SHP77 treated with DMSO at 0.1 percent for 48 hours (cell line): Measurements from ENCODE around the gene SSX4.
"Not testable (repeated sequence)": the region's sequence is repeated elsewhere in the genome, so short reads cannot be mapped to it uniquely, and the experiment has no call there.

ENCODE experiments used
- DNase-seq: peaks from one replicate; lab custom pipeline; 2025; lab: John Stamatoyannopoulos, UW

Gene SSX4, protein sequence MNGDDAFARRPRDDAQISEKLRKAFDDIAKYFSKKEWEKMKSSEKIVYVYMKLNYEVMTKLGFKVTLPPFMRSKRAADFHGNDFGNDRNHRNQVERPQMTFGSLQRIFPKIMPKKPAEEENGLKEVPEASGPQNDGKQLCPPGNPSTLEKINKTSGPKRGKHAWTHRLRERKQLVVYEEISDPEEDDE

GRCh38 chrX:48383239-48383638 lies at the start of gene SSX4:
TSS of gene SSX4 (plus strand) at chrX:48383539. CDS start at chrX:48384054, 515 bp downstream.
- not testable (repeated sequence) for DNase-seq

GRCh38 chrX:48346059-48346458 lies 37.3 kb upstream of the SSX4 start:
- DNase-seq, result not testable (repeated sequence)

DNA sequence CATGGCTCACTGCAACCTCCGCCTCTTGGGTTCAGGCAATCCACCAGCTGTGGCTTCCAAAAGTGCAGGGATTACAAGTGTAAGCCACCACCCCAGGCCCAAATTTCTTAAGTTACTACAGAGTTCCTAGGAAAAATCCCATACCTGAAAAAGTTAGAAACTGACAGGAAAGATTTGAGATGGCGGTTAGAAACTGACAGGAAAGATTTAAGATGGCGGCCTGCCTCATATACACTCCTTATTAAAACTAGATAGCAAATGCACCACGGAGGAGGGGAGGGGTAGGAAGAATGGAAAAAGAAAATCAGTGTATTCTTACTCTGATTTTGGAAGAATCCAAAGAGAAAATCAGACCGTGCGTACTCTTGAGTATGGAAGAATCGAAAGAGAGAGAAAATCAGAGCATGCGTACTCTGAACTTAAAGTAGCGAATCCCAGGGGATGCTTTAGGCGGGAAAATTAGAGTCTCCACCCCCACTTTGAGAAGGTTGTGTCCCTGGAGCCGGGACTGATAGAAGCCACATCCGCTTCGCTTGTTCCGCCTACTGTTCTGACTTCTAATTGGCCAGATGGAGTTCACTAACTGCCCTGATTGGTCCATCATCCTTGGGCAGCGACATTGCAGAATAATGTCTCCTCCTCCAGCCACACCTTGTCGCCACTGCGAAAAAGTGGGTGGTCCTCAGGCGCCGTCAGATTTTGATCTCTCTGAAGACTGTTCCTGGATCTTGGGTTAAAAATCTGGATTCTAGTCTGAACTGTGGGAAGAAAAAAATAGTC lies 26.8 kb upstream of the SSX4 start, which contains the start of gene SSX3:
TSS of gene SSX3 (minus strand) at position 389 of the 780 bp plus-strand sequence. CDS start 1,454 bp downstream, outside the sequence.
- not testable (repeated sequence) for DNase-seq

- DNase-seq, result no peak
Measured at GRCh38 chrX:48357681-48358080, 25.7 kb upstream of the SSX4 start.

DNA sequence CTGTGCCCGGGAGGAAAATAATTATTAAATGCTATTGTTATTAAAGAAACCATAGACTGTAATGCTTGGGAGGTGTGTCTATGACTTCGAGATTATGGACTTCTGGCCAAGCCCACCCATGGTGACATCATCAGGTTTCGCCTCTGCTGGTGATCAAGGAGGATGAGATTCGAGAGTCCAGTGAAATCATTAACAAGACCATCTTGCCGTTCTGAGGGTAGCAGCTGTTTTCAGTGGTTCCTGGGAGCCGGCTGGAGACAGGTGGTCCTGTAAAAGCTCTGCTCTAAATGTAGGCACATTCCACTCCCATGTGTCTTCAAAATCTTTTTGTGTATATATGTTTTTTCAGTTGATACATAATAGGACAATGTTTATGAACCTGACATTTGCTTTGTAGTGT lies 24.1 kb upstream of the SSX4 start:
- DNase-seq, result not testable (repeated sequence)

- not testable (repeated sequence) for DNase-seq
Measured at GRCh38 chrX:48367717-48368408, 15.5 kb upstream of the SSX4 start.

GRCh38 chrX:48370408-48370807 lies 12.9 kb upstream of the SSX4 start:
- not testable (repeated sequence) for DNase-seq

DNA sequence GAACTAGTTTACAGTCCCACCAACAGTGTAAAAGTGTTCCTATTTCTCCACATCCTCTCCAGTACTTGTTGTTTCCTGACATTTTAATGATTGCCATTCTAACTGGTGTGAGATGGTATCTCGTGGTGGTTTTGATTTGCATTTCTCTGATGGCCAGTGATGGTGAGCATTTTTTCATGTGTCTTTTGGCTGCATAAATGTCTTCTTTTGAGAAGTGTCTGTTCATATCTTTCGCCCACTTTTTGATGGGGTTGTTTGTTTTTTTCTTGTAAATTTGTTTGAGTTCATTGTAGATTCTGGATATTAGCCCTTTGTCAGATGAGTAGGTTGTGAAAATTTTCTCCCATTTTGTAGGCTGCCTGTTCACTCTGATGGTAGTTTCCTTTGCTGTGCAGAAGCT lies 13.6 kb downstream of the SSX4 start:
- DNase-seq, result not testable (repeated sequence)

DNA sequence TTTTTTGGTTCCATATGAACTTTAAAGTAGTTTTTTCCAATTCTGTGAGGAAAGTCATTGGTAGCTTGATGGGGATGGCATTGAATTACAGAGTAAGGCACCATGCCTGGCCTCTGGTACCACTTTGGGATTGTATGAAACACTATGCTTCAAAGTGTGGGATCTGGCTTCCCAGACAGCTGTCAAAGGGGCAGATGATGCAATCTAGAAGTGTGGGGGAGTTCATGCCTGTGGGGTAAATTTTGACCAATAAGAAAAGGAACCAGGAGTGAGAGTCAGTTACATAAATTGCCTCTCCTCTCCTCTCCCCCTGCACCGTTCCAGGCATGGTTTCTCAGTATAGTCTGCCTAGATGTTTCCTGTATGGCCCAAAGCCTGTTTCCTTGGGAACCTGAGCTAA lies 14.5 kb downstream of the SSX4 start:
- not testable (repeated sequence) for DNase-seq

DNA sequence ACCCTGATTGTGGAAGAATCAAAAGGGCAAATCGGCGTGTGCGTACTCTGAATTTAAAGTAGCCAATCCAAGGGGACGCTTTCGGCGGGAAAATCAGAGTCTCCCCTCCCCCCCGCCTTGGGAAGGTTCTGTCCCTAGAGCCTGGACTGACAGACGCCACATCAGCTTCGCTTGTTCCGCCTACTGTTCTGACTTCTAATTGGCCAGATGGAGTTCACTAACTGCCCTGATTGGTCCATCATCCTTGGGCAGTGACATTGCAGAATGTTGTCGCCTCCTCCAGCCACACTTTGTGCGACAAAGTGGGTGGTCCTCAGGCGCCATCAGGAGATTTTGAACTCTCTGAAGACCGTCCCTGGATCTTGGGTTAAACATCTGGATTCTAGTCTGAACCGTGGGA lies 28.5 kb downstream of the SSX4 start, which contains the start of gene SSX4B:
TSS of gene SSX4B (minus strand) at position 101 of the 400 bp plus-strand sequence. CDS start 588 bp downstream, outside the sequence.
- DNase-seq, result not testable (repeated sequence)

DNA sequence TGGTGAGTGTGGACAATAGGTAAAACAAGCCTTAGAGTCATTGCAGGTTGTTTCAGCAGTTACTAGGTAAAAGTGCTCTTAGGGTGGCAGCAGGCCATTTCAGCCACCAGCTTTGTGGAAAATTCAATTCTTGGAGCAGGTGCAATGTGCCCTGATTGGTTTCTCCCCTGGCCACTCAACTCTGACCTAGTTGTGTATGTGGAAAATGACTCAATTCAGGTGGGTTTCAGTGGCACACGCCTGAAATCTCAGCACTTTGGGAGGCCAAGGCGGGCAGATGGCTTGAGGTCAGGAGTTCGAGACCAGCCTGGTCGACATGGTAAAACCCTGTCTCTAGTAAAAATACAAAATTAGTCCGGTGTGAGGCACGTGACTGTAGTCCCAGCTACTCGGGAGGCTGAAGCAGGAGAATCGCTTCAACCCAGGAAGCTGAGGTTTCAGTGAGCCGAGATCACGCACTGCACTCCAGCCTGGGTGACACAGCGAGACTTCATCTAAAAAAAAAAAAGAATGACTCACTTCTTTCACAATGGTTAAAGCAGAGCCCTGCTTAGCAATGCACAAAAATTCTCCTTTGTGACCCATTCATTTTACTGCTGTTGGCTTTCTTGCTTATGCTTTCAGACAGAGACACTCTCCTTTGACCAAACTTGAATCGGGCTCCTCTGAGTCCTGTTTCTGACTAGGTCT lies 43.8 kb downstream of the SSX4 start:
- DNase-seq, result not testable (repeated sequence)

DNA sequence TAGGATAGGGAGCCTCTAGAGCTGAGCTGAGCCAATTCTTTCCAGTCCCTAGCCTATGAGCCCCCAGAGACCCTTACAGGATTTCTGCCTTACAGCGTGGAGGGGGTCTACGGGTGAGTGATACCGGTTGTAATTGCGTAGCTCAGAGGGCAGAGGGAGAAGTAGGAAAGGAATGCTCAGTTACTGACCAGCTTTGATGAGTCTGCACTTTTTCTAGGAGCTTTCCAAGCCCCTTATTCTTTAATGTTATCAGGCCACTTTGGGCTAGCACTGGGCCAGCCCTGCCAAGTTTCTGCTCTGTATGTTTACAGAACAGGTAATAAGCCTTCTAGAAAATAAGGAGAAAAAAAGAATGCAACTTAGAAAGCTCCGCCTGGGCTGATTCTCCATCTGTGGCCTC lies 46.3 kb downstream of the SSX4 start:
- DNase-seq, result not testable (repeated sequence)

DNA sequence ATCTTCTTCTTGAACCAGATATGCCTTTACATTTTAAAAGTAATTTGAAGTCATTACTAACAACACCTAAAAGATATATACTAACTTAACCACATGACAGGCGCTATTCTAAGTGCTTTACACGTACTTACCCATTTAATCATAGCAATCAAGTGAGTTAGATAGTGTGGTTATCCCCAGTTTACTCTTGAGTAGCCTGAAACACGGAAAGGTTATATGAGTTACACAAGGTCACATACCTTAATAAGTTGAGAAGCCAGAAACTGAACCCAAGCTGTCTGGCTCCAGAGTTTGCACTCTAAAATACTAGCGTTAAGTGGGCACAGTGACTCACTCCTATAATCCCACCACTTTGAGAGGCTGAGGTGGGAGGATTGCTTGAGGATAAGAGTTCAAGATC lies 46.8 kb downstream of the SSX4 start:
- DNase-seq, result not testable (repeated sequence)

- DNase-seq, result not testable (repeated sequence)
Measured at GRCh38 chrX:48433713-48434112, 50.4 kb downstream of the SSX4 start.
